Osteoblast (primary cell): ENCODE measurements around the gene ATP1B3. TPM values are rescaled to one million over a fixed set of nuclear protein-coding genes. Genes with fewer than 3 reads are reported as not detected.
"Not testable (repeated sequence)": the region's sequence is repeated elsewhere in the genome, so short reads cannot be mapped to it uniquely, and the experiment has no call there.

Experiments used
- DNase-seq: peaks from one replicate; pipeline ENCODE4 v3.0.0; 2011; ENCODE audit warnings: low spot score, mixed read lengths; ENCODE audit not compliant: insufficient read length; ENCODE audit errors: missing footprints
- H2AFZ ChIP-seq: 2 replicates; pipeline ENCODE4 v1.6.0; 2011; ENCODE audit warnings: mild to moderate bottlenecking, low read length
- H3K27ac ChIP-seq: 2 replicates; pipeline ENCODE4 v1.5.1; 2011; ENCODE audit warnings: mild to moderate bottlenecking, low read depth, low read length, moderate library complexity
- H3K27me3 ChIP-seq: 2 replicates; pipeline ENCODE4 v1.6.0; 2012; ENCODE audit warnings: mild to moderate bottlenecking, control low read depth, inconsistent platforms, low read length, moderate library complexity; ENCODE audit not compliant: insufficient read depth
- H3K36me3 ChIP-seq: 2 replicates; pipeline ENCODE4 v1.5.1; 2011; ENCODE audit warnings: mild to moderate bottlenecking, low read length, control low read depth, moderate library complexity; ENCODE audit not compliant: insufficient read depth
- H3K4me1 ChIP-seq: 2 replicates; pipeline ENCODE4 v1.5.1; 2011; ENCODE audit warnings: mild to moderate bottlenecking, low read length, control low read depth, moderate library complexity; ENCODE audit not compliant: insufficient read depth
- H3K4me2 ChIP-seq: 2 replicates; pipeline ENCODE4 v1.6.0; 2011; ENCODE audit warnings: mild to moderate bottlenecking, low read length; ENCODE audit not compliant: insufficient read depth
- H3K4me3 ChIP-seq: fragments of 200-600 bp; sonication (generic); 3 replicates; pipeline ENCODE4 v1.5.1; 2012; ENCODE audit warnings: mild to moderate bottlenecking, low read length, inconsistent platforms; ENCODE audit not compliant: insufficient read depth
- H3K79me2 ChIP-seq: 2 replicates; pipeline ENCODE4 v1.6.0; 2012; ENCODE audit warnings: mild to moderate bottlenecking, low read length, control low read depth, inconsistent platforms; ENCODE audit not compliant: insufficient read depth
- H3K9me3 ChIP-seq: 2 replicates; pipeline ENCODE4 v1.5.1; 2011; ENCODE audit warnings: low read depth, low read length, control low read depth
- H4K20me1 ChIP-seq: 2 replicates; pipeline ENCODE4 v1.6.0; 2012; ENCODE audit warnings: mild to moderate bottlenecking, low read length, control low read depth; ENCODE audit not compliant: insufficient read depth
- total RNA-seq: library from RNA; depleted of rRNA; stranded (reverse); fragments of >200 nt; gene quantifications from 2 replicates; pipeline ENCODE4 v1.2.3, GENCODE V29; 2012
- TF ChIP-seq, protein P1 (sequence below): IDR thresholded peaks from 2 replicates; pipeline ENCODE4 v1.5.1; 2011; ENCODE audit warnings: mild to moderate bottlenecking, low read depth, low read length, moderate library complexity; ENCODE audit errors: extremely low read depth

The ATP1B3 gene
- total RNA-seq, 1 donor: 37.3 TPM

DNA sequence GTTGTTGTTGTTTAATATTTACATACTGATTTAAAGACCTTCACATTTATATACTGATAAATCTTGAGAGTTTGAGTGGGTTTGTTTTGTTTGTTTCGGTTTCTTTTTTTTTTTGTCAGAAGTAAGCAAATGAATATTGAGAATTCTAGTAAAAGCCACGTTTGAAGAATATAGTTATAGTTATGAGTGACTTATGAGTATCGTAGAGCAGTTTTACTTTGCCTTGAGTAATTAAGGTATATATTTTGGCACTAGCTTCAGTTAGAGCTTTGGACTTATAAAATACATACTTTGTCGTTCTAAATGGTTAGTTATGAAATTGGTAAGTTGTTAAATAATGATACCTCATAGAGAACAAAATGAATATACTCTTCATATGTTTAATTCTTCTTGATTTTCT lies 27.8 kb downstream of the ATP1B3 start:
- peaks cover 4% of the 10 kb centered on the region for H3K4me1 ChIP-seq
- no peak overlapping the region for H3K4me2 ChIP-seq
- TF ChIP-seq, protein P1, sequence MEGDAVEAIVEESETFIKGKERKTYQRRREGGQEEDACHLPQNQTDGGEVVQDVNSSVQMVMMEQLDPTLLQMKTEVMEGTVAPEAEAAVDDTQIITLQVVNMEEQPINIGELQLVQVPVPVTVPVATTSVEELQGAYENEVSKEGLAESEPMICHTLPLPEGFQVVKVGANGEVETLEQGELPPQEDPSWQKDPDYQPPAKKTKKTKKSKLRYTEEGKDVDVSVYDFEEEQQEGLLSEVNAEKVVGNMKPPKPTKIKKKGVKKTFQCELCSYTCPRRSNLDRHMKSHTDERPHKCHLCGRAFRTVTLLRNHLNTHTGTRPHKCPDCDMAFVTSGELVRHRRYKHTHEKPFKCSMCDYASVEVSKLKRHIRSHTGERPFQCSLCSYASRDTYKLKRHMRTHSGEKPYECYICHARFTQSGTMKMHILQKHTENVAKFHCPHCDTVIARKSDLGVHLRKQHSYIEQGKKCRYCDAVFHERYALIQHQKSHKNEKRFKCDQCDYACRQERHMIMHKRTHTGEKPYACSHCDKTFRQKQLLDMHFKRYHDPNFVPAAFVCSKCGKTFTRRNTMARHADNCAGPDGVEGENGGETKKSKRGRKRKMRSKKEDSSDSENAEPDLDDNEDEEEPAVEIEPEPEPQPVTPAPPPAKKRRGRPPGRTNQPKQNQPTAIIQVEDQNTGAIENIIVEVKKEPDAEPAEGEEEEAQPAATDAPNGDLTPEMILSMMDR: no peak
- H3K9me3 ChIP-seq: no peaks in the 10 kb centered on the region
- no peaks in the 10 kb centered on the region for H3K27me3 ChIP-seq
- no peak overlapping the region for H2AFZ ChIP-seq
- no peak overlapping the region for H3K4me3 ChIP-seq
- H3K36me3 ChIP-seq: peaks cover 5% of the 10 kb centered on the region
- DNase-seq: no peak
- no peak overlapping the region for H3K27ac ChIP-seq
- H3K79me2 ChIP-seq: peaks cover 42% of the 10 kb centered on the region
- H4K20me1 ChIP-seq: peaks cover 6% of the 10 kb centered on the region

DNA sequence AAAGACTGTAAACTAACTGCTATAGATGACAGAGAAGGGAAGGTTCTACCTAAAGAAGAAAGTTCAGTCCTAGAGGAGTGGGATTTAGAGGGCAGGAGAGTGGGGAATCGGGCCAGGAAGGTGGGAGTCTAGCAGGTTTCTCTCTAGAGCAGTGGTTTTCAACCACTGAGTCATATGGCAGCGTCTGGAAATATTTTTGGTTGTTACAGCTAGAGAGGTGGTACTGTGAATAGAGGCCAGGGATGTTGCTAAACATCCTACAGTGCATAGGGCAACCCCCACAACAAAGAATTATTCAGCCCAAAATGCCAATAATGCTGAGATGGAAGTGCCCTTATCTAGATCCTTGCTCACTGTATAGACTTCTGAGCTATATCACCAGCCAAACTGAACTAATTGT lies 28.7 kb downstream of the ATP1B3 start:
- no peaks in the 10 kb centered on the region for H3K9me3 ChIP-seq
- no peaks in the 10 kb centered on the region for H3K27me3 ChIP-seq
- H3K4me2 ChIP-seq: no peak overlapping the region
- peaks cover 4% of the 10 kb centered on the region for H4K20me1 ChIP-seq
- H3K79me2 ChIP-seq: peaks cover 34% of the 10 kb centered on the region
- H3K4me1 ChIP-seq: peaks cover 4% of the 10 kb centered on the region
- DNase-seq: no peak
- peaks cover 8% of the 10 kb centered on the region for H3K36me3 ChIP-seq
- TF ChIP-seq, protein P1: no peak
- no peak overlapping the region for H3K4me3 ChIP-seq
- no peak overlapping the region for H2AFZ ChIP-seq
- H3K27ac ChIP-seq: no peak overlapping the region

DNA sequence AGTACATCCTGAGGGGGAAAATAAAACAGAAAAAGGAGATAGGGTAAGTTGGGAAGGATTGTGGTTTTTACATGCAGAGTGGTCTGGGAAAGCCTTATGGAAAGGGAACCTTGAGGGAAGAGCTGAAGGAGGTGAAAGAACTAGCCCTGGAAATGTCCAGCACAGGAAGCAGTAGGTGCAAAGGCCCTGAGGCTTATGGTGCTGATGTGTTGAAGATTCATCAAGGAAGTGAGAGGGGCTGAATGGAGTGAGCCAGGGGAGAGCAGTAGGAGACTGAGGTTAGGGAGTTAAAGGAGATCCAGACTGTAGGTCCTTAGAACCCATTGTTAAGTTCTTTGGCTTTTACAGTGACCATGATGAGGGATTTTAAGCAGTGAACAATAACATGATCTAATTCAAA lies 33.0 kb downstream of the ATP1B3 start:
- DNase-seq: no peak
- Histone ChIP-seq H3K4me3 (no peak overlapping the region), H3K4me2 (no peak overlapping the region), H3K9me3 (no peaks in the 10 kb centered on the region), H3K79me2 (peaks cover 3% of the 10 kb centered on the region), H3K36me3 (peaks cover 11% of the 10 kb centered on the region), H2AFZ (no peak overlapping the region), H3K4me1 (peaks cover 4% of the 10 kb centered on the region), H3K27ac (no peak overlapping the region), H4K20me1 (no peaks in the 10 kb centered on the region), H3K27me3 (no peaks in the 10 kb centered on the region)
- TF ChIP-seq, protein P1: no peak

DNA sequence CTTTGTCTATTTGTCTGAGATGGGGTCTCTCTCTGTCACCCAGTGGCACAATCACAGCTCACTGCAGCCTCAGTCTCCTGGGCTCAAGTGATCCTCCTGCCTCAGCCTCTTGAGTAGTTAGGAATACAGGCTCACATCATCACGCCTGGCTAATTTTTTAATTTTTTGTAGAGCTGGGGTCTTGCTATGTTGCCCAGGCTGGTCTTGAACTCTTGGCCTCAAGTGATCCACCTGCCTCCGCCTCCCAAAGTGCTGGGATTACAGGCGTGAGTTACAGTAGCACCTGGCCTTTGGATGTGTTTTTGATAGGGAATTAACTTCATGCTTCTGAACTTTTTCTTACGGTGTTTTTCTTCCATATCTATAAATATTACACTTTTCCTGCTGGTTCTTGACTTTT lies 33.5 kb downstream of the ATP1B3 start:
- H3K9me3 ChIP-seq, H3K4me2 ChIP-seq, H2AFZ ChIP-seq, H4K20me1 ChIP-seq, H3K27me3 ChIP-seq, DNase-seq, H3K4me1 ChIP-seq, H3K79me2 ChIP-seq, H3K4me3 ChIP-seq, H3K27ac ChIP-seq: not testable (repeated sequence)
- H3K36me3 ChIP-seq: peaks cover 17% of the 10 kb centered on the region
